ENCODE results near the gene ANKRD45.
"Not testable (repeated sequence)": the region's sequence is repeated elsewhere in the genome, so short reads cannot be mapped to it uniquely, and the experiment has no call there.

Gene ANKRD45

DNA sequence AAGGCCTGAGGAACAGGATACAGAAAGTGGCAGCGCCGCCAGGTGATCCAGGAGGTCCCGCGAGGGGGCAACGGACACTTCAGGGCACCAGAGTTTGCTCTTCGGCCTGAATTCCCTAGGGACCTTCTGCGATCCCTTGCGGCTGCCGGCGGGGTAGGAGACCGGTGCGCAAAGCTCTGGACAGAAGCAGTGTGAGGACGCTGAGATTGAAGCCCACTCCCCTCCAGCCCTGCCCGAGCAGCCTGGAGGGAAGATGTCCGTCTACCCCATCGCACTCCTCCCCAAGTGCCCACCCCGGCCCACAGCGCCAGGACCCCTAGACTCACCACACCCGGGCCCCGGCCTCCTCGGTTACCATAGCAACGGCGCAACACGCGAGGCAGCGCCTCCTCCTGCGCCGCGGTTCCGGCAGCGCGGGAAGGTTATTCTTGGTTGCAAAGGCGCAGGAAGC lies at the start of gene ANKRD45:
ANKRD45 (minus strand) TSS at position 361 of the 451 bp plus-strand sequence. CDS start 10,433 bp downstream, outside the sequence.
- DNase-seq (ENCODE audit: low spot score), result peak; percentile 53

DNA sequence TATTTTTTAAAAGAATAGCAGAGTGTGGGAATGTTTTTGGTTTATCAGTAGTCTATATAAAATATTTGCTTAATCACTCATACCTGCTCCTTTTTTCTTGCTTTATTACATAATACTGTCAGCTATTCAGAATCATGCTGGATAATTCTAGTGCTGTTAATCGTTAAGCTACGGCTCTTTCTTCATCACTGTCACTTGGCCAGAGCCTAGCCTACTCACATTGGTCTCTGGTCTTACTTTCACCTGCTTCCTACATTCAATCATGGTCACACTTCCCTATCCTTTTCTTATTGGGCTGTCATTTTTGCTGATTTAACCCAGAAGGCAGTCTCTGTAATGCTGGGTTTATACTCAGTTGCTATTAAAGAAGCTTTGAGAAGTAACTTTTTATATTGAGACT lies 47.6 kb upstream of the ANKRD45 start:
- no peak for DNase-seq (ENCODE audit: low spot score)

DNA sequence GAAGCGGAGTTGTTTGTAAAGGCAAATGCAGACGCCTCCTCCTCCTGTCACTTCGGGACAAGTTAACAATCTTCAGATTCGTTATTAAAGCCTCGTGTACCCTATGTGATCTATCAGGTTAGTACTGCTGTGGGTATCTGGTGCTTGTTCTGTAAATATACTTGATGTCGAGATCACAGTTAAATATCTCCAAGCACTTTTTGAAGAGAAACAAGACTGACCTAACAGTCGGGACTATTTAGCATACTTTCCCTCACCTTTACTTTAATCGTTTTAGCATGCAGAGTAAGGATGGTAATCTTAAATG lies 45.8 kb upstream of the ANKRD45 start:
- no peak for DNase-seq (ENCODE audit: low spot score)

- peak; percentile 85 for DNase-seq (ENCODE audit: low spot score)
These were observed 45.3 kb upstream of the ANKRD45 start, which contains the start of gene KLHL20 for GRCh38 chr1:173714759-173715537. Gene KLHL20, plus strand, starts transcription at chr1:173714981. Its CDS starts 1,063 bp downstream, at chr1:173716044.

GRCh38 chr1:173714441-173714758 lies 44.7 kb upstream of the ANKRD45 start:
- DNase-seq (ENCODE audit: low spot score), result no peak

DNA sequence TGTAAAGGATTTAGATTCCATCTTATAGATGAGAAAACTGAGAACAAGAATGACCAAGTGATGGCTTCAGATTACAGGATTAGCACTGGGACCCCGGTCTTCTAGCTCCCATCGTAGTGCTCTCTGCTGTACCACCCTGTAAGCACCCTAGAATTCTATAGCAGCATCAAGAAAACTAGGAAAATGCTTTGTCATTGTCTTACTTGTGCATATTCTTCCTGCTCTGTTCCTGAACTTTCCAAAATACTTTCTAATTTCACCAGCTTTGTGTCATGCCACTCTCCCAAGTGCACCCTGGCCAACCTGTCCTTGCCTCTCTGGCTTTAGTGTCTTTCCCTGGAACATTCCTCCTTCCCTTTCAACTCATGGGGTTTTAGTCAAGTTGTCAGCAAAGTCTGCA lies 39.1 kb upstream of the ANKRD45 start:
- DNase-seq (ENCODE audit: low spot score), result no peak

- no peak for DNase-seq (ENCODE audit: low spot score)
These were observed 35.5 kb upstream of the ANKRD45 start for GRCh38 chr1:173705117-173705516.

DNA sequence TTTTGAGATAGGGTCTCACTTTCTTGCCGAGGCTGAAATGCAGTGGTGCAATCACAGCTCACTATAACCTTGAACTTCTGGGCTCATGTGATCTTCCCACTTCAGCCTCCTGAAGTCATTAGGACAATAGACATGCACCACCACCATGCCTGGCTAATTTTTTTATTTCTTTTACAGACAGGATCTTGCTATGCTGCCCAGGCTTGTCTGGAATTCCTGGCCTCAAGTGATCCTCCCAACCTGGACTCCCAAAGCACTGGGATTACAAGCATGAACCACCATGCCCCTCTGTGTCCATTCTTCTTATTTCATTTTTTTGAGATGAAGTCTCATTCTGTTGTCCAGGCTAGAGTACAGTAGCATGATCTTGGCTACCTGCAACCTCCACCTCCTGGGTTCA lies 33.1 kb upstream of the ANKRD45 start:
- no peak for DNase-seq (ENCODE audit: low spot score)

DNA sequence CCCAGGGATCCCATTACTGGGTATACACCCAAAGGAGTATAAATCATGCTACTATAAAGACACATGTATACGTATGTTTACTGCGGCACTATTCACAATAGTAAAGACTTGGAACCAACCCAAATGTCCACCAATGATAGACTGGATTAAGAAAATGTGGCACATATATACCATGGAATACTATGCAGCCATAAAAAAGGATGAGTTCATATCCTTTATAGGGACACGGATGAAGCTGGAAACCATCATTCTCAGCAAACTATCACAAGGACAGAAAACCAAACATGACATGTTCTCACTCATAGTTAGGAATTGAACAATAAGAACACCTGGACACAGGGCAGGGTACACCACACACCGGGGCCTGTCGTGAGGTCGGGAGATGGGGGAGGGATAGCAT lies 31.6 kb upstream of the ANKRD45 start:
- not testable (repeated sequence) for DNase-seq (ENCODE audit: low spot score)

DNA sequence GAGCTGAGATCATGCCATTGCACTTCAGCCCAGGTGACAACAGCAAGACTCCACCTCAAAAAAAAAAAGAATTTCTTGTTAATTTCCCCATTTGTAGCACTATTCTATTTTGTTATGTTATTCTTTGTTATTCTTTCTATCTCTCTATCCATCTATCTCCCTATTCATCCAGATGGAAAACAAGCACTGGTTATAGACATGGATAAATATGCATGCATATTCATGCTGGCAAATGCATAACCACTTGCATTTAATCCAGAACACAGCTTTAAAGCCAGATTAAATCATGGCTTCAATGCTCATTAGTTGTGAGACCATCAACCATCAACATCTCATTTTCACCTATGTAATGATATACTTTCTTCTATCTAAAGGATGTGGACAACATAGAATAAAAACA lies 23.6 kb upstream of the ANKRD45 start:
- DNase-seq (ENCODE audit: low spot score), result no peak

DNA sequence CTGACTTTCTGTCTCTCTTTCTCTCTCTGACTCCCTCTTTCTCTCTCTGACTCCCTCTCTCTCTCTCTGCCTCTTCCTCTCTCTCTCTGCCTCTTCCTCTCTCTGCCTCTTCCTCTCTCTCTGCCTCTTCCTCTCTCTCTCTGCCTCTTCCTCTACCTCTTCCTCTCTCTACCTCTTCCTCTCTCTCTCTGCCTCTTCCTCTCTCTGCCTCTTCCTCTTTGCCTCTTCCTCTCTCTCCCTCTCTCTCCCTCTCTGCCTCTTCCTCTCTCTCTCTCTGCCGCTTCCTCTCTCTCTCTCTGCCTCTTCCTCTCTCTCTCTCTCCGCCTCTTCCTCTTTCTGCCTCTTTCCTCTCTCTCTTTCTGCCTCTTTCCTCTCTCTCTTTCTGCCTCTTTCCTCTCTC lies 18.6 kb upstream of the ANKRD45 start:
- no peak for DNase-seq (ENCODE audit: low spot score)

GRCh38 chr1:173685121-173685520 lies 15.5 kb upstream of the ANKRD45 start:
- DNase-seq (ENCODE audit: low spot score), result not testable (repeated sequence)

- DNase-seq (ENCODE audit: low spot score), result not testable (repeated sequence)
These were observed 14.2 kb upstream of the ANKRD45 start for GRCh38 chr1:173683838-173684237.

- no peak for DNase-seq (ENCODE audit: low spot score)
These were observed 12.5 kb upstream of the ANKRD45 start for GRCh38 chr1:173682184-173682583.

DNA sequence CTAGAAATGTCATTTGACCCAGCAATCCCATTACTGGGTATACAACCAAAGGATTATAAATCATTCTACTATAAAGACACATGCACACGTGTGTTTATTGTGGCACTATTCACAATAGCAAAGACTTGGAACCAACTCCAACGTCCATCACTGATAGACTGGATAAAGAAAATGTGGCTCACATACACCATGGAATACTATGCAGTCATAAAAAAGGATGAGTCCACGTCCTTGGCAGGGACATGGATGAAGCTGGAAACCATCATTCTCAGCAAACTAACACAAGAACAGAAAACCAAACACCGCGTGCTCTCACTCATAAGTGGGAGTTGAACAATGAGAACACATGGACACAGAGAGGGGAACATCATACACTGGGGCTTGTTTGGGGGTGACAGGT lies 10.5 kb upstream of the ANKRD45 start:
- not testable (repeated sequence) for DNase-seq (ENCODE audit: low spot score)

GRCh38 chr1:173674496-173674895 lies 4.8 kb upstream of the ANKRD45 start:
- not testable (repeated sequence) for DNase-seq (ENCODE audit: low spot score)

- DNase-seq (ENCODE audit: low spot score), result no peak
These were observed 3.0 kb downstream of the ANKRD45 start for GRCh38 chr1:173666646-173667045.

DNA sequence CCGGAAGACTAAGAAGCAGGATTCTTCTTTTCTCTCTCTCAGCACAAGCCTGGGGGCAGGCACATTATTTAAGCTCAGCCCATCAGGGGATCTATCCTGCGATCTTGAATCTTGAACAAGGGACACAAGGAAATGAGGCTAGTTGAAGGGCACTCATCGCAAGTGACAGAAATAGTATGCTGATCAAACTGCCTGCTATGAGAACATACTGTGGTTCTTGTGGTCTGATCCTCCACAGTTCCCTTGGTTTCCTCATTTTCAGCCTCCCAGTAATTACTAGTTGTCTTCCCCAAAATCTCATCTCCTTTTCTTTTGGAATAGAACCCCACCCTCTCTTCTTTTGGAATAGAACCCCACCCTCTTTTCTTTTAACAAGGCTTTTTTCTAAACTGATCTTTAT lies 6.5 kb downstream of the ANKRD45 start:
- DNase-seq (ENCODE audit: low spot score), result no peak

DNA sequence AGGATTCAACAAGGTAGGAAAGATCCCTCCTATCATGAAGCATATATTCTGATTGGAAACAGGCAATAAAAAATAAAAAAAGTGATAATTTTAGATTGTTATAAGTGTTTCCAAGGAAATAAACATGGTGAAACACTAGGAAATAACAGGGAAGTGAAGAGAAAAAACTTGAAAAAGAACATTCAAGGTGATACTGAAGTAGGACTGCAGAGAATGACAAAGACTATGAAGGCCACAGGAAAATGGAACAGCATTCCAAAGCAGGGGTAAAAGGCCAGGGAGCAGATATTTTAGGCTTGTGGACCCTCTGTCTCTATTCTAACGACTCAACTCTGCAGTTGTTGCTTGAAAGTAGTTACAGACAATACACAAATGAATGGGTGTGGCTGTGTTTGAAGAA lies 7.9 kb downstream of the ANKRD45 start:
- DNase-seq (ENCODE audit: low spot score), result no peak

- no peak for DNase-seq (ENCODE audit: low spot score)
These were observed 8.4 kb downstream of the ANKRD45 start for GRCh38 chr1:173661271-173661670.

GRCh38 chr1:173660306-173660705 lies 9.3 kb downstream of the ANKRD45 start:
- no peak for DNase-seq (ENCODE audit: low spot score)

DNA sequence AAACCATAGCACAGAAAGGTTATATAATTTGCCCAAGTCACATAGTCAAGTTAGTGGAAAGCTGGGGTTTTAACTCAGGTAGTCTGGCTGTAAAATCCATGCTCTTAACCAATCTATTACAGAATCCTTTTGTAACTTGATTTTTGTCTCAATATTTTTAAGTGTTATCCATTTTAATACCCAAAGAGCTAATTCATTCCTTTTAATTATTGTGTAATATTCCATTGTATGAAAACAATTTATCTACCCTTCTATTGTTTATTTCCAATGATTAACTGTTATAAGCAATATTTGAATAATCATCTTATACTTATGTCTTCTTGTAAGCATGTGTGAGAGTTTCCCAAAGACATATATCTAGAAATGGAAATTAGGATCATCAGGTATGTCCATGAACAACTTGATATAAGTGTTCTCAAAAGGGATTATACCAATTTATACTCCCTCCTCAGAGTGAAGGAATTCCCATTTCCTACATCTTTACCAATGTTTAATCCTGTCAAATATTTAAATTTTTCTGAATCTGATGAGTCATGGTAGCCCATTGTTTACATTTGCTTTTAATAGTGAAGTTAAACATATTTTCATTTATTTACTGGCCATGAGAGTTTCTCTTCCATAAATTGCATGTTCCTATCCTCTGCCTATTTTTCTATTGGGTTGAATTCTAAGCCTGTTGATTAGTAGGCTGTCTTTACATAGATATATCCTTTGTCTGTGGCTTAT lies 20.6 kb downstream of the ANKRD45 start:
- DNase-seq (ENCODE audit: low spot score), result no peak

DNA sequence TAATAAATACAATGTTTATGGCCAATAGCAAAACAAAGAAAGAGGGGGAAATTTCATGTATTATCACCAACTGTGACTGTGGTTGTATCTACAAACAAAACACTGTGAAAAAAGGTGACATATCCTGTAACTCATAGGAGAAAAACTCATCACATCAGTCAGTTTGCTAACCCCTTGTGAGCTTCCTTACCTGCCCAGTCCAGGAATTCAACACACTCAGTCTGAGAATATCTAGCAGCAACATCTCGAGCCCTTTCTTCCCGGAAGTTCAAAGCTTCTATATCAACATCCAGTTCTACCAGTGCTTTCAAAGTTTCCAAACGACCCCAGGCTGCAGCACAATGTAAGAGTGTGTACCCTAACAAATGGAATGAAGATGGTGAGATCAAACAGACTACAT lies 23.0 kb downstream of the ANKRD45 start:
- no peak for DNase-seq (ENCODE audit: low spot score)
